CD14-positive monocyte (primary cell): Measurements from ENCODE around the gene ARHGAP32. TPM values are rescaled to one million over a fixed set of nuclear protein-coding genes. Genes with fewer than 3 reads are reported as not detected.

Experiments
- DNase-seq, 3 donors: peaks; one replicate each; pipeline ENCODE4 v3.0.0-alpha.2; 2011 to 2022
- H2AFZ ChIP-seq: 2 replicates; pipeline ENCODE4 v1.6.0; 2012; ENCODE audit warnings: mild to moderate bottlenecking, low read depth, low read length, inconsistent platforms; ENCODE audit not compliant: insufficient read depth, poor library complexity, severe bottlenecking
- H3K27ac ChIP-seq, 2 donors: 1 replicate in 1 of 2; 2 replicates in 1 of 2; pipeline ENCODE4 v1.5.1; 2012 to 2013; ENCODE audit warnings: low read length in 2 of 2, control low read depth in 1 of 2, inconsistent platforms in 1 of 2, low read depth in 1 of 2, mild to moderate bottlenecking in 1 of 2
- H3K27me3 ChIP-seq, 2 donors: one replicate each; pipeline versions ENCODE4 v1.6.0 to v1.6.1; 2011 to 2013; ENCODE audit warnings: low read length in 2 of 2; ENCODE audit not compliant: control insufficient read depth in 2 of 2, insufficient read depth in 2 of 2
- H3K36me3 ChIP-seq, 2 donors: replicated peaks in 1 of 2; 1 replicate in 1 of 2; 2 replicates in 1 of 2; pipeline versions ENCODE4 v1.5.1 to v1.6.1; 2012 to 2013; ENCODE audit warnings: low read length in 2 of 2, control low read depth in 1 of 2, inconsistent platforms in 1 of 2, mild to moderate bottlenecking in 1 of 2; ENCODE audit not compliant: insufficient read depth in 2 of 2, control insufficient read depth in 1 of 2
- H3K4me1 ChIP-seq, 2 donors: 1 replicate in 1 of 2; 2 replicates in 1 of 2; pipeline versions ENCODE4 v1.5.1 to v1.6.1; 2012 to 2013; ENCODE audit warnings: low read length in 2 of 2, control low read depth in 1 of 2, inconsistent platforms in 1 of 2, mild to moderate bottlenecking in 1 of 2, moderate library complexity in 1 of 2; ENCODE audit not compliant: insufficient read depth in 2 of 2, control insufficient read depth in 1 of 2
- H3K4me2 ChIP-seq: replicated peaks from 2 replicates; pipeline ENCODE3; 2012; ENCODE audit warnings: low read length, moderate library complexity, mild to moderate bottlenecking; ENCODE audit not compliant: poor library complexity, severe bottlenecking; ENCODE audit errors: extremely low read depth
- H3K4me3 ChIP-seq, 3 experiments: fragments of 200-600 bp in 1 of 3; sonication (generic) in 1 of 3; replicated peaks in 1 of 3; 1 replicate in 2 of 3; 2 replicates in 1 of 3; pipeline ENCODE4 v1.5.1; 2011 to 2013; ENCODE audit warnings: low read length in 3 of 3, mild to moderate bottlenecking in 3 of 3, control low read depth in 2 of 3, low read depth in 2 of 3, inconsistent platforms in 1 of 3, moderate library complexity in 1 of 3
- H3K79me2 ChIP-seq: 2 replicates; pipeline ENCODE4 v1.6.0; 2012; ENCODE audit warnings: mild to moderate bottlenecking, control low read depth, inconsistent platforms, low read length, moderate library complexity; ENCODE audit not compliant: insufficient read depth
- H3K9ac ChIP-seq: 2 replicates; pipeline ENCODE4 v1.6.0; 2017; ENCODE audit warnings: low read length, mild to moderate bottlenecking; ENCODE audit not compliant: insufficient read depth, poor library complexity, severe bottlenecking
- H3K9me3 ChIP-seq, 2 donors: replicated peaks in 1 of 2; 1 replicate in 1 of 2; 2 replicates in 1 of 2; pipeline versions ENCODE4 v1.5.1 to v1.6.1; 2012 to 2013; ENCODE audit warnings: low read length in 2 of 2, control low read depth in 1 of 2; ENCODE audit not compliant: control insufficient read depth in 1 of 2, insufficient read depth in 1 of 2
- H4K20me1 ChIP-seq: 2 replicates; pipeline ENCODE4 v1.6.0; 2012; ENCODE audit warnings: mild to moderate bottlenecking, low read length, control low read depth, moderate library complexity; ENCODE audit not compliant: insufficient read depth
- H3K27ac Mint-ChIP-seq, 7 donors: one replicate each; pipeline ENCODE4 v1.8.0; 2020; ENCODE audit warnings: mild to moderate bottlenecking in 7 of 7, mixed read lengths in 7 of 7, moderate library complexity in 6 of 7, inconsistent platforms in 2 of 7
- H3K27me3 Mint-ChIP-seq, 3 donors: one replicate each; pipeline ENCODE4 v1.8.0; 2021 to 2022; ENCODE audit warnings: low read depth in 3 of 3, mild to moderate bottlenecking in 3 of 3, mixed read lengths in 3 of 3, moderate library complexity in 3 of 3, inconsistent platforms in 1 of 3
- H3K36me3 Mint-ChIP-seq, 2 donors: one replicate each; pipeline ENCODE4 v1.8.0; 2020; ENCODE audit warnings: mixed read lengths in 2 of 2, inconsistent platforms in 1 of 2, mild to moderate bottlenecking in 1 of 2
- H3K4me1 Mint-ChIP-seq: one replicate; pipeline ENCODE4 v1.8.0; 2020; ENCODE audit warnings: mild to moderate bottlenecking, mixed read lengths
- H3K4me3 Mint-ChIP-seq, 2 donors: one replicate each; pipeline ENCODE4 v1.8.0; 2020; ENCODE audit warnings: mild to moderate bottlenecking in 2 of 2, mixed read lengths in 2 of 2, moderate library complexity in 1 of 2
- H3K9me3 Mint-ChIP-seq, 7 donors: one replicate each; pipeline ENCODE4 v1.8.0; 2020 to 2022; ENCODE audit warnings: mixed read lengths in 7 of 7, mild to moderate bottlenecking in 6 of 7, moderate library complexity in 6 of 7, inconsistent platforms in 2 of 7
- CTCF ChIP-seq: fragments of 200-600 bp; IDR thresholded peaks from one replicate; pipeline ENCODE4 v1.8.0; 2022; ENCODE audit warnings: antibody characterized with exemption, mild to moderate bottlenecking
- WGBS: methylation state at CpG from one replicate; pipeline ENCODE4 v1.1.5; 2013; ENCODE audit warnings: missing lambda C conversion rate; ENCODE audit not compliant: insufficient coverage; 5-methylcytosine and 5-hydroxymethylcytosine counted together
- intact Hi-C, 2 donors: fragments of 100-400 bp; cut with micrococcal nuclease; formaldehyde crosslinking; loops; one replicate each; pipeline versions ENCODE4 v1.15.0 to v1.15.1; 2023
- polyA plus RNA-seq, 3 donors: library from polyadenylated mRNA; depleted of rRNA in 1 of 3; unstranded in 2 of 3; stranded (reverse) in 1 of 3; fragments of 300-500 nt in 2 of 3; fragments of >200 nt in 1 of 3; fragmentation: Illumina TruSeq in 2 of 3; gene quantifications; 1 replicate in 2 of 3; 2 replicates in 1 of 3; pipeline ENCODE4 v1.2.3, GENCODE V29; 2012 to 2021

Gene ARHGAP32
- polyA plus RNA-seq, 3 donors, result 0.13 to 3.4 (median 0.72) TPM

- no peak overlapping the region for H3K27ac ChIP-seq
- H3K36me3 ChIP-seq, result no peaks in the 10 kb centered on the region
- no peak overlapping the region for H3K27ac Mint-ChIP-seq
- H3K4me1 Mint-ChIP-seq, result no peaks in the 10 kb centered on the region
- no peaks in the 10 kb centered on the region for H3K27me3 Mint-ChIP-seq
- no peak overlapping the region for H3K4me2 ChIP-seq
- 100% methylated on average over 2 of the region's 5 CpGs for WGBS
- H3K9me3 ChIP-seq, result no peaks in the 10 kb centered on the region
- no peak overlapping the region for H3K4me3 Mint-ChIP-seq
- H3K9ac ChIP-seq, result no peak overlapping the region
- H3K9me3 Mint-ChIP-seq, result peaks cover 0 to 2% (median 0%) of the 10 kb centered on the region in 7 donors
- H3K27me3 ChIP-seq, result no peaks in the 10 kb centered on the region
- no peaks in the 10 kb centered on the region for H4K20me1 ChIP-seq
- H3K36me3 Mint-ChIP-seq, result no peaks in the 10 kb centered on the region
- H3K4me1 ChIP-seq, result no peaks in the 10 kb centered on the region
- H3K4me3 ChIP-seq, result no peak overlapping the region
- no peak for DNase-seq
- H3K79me2 ChIP-seq, result no peaks in the 10 kb centered on the region
- H2AFZ ChIP-seq, result no peak overlapping the region
- intact Hi-C loops, result no loop called here
- no peak for TF ChIP-seq CTCF
These were observed 147.0 kb downstream of the ARHGAP32 start for GRCh38 chr11:129045150-129045549.

- H3K27ac Mint-ChIP-seq, result no peak overlapping the region
- no peaks in the 10 kb centered on the region for H3K4me1 ChIP-seq
- peaks cover 0 to 9% (median 4%) of the 10 kb centered on the region in 7 donors for H3K9me3 Mint-ChIP-seq
- no peaks in the 10 kb centered on the region for H3K27me3 ChIP-seq
- intact Hi-C loops, result no loop called here
- WGBS, result 100% methylated on average over 1 of the region's 4 CpGs
- no peak for TF ChIP-seq CTCF
- DNase-seq, result no peak
- H3K27ac ChIP-seq, result no peak overlapping the region
- no peaks in the 10 kb centered on the region for H3K4me1 Mint-ChIP-seq
- H2AFZ ChIP-seq, result no peak overlapping the region
- peaks cover 2 to 4% of the 10 kb centered on the region in 2 donors for H3K36me3 Mint-ChIP-seq
- no peak overlapping the region for H3K4me2 ChIP-seq
- no peak overlapping the region for H3K4me3 ChIP-seq
- H3K9ac ChIP-seq, result no peak overlapping the region
- no peaks in the 10 kb centered on the region for H3K36me3 ChIP-seq
- H4K20me1 ChIP-seq, result no peaks in the 10 kb centered on the region
- H3K4me3 Mint-ChIP-seq, result no peak overlapping the region
- no peaks in the 10 kb centered on the region for H3K27me3 Mint-ChIP-seq
- H3K79me2 ChIP-seq, result no peaks in the 10 kb centered on the region
- H3K9me3 ChIP-seq, result no peaks in the 10 kb centered on the region
These were observed 149.6 kb downstream of the ARHGAP32 start for GRCh38 chr11:129042503-129042902.
